ENCODE measurements around the gene CLCN4. TPM values are rescaled to one million over a fixed set of nuclear protein-coding genes. Genes with fewer than 3 reads are reported as not detected.

The CLCN4 gene
- total RNA-seq, 1 donor from 2014 or later: 8.0 TPM

- no peak for DNase-seq (ENCODE audit: low spot score)
Measured at GRCh38 chrX:10129229-10129628, 27.5 kb upstream of the CLCN4 start.

- no peak for DNase-seq (ENCODE audit: low spot score)
Measured at GRCh38 chrX:10130354-10130753, 26.4 kb upstream of the CLCN4 start.

- no peak for DNase-seq (ENCODE audit: low spot score)
Measured at GRCh38 chrX:10133980-10134676, 22.6 kb upstream of the CLCN4 start.

GRCh38 chrX:10134921-10135320 lies 21.9 kb upstream of the CLCN4 start:
- DNase-seq (ENCODE audit: low spot score): no peak

- no peak for DNase-seq (ENCODE audit: low spot score)
Measured at GRCh38 chrX:10135561-10136399, 21.0 kb upstream of the CLCN4 start.

- DNase-seq (ENCODE audit: low spot score): no peak
Measured at GRCh38 chrX:10138726-10139125, 18.0 kb upstream of the CLCN4 start.

GRCh38 chrX:10140264-10140663 lies 16.5 kb upstream of the CLCN4 start:
- DNase-seq (ENCODE audit: low spot score): no peak

GRCh38 chrX:10142041-10142599 lies 14.7 kb upstream of the CLCN4 start:
- no peak for DNase-seq (ENCODE audit: low spot score)

- no peak for DNase-seq (ENCODE audit: low spot score)
Measured at GRCh38 chrX:10143071-10143983, 13.4 kb upstream of the CLCN4 start.

GRCh38 chrX:10146346-10146745 lies 10.4 kb upstream of the CLCN4 start:
- DNase-seq (ENCODE audit: low spot score): no peak

GRCh38 chrX:10152086-10152485 lies 4.7 kb upstream of the CLCN4 start:
- DNase-seq (ENCODE audit: low spot score): no peak

- no peak for DNase-seq (ENCODE audit: low spot score)
Measured at GRCh38 chrX:10155137-10155536, 1.6 kb upstream of the CLCN4 start.

GRCh38 chrX:10157032-10157341 lies 212 bp downstream of the CLCN4 start:
- DNase-seq (ENCODE audit: low spot score): no peak

GRCh38 chrX:10157543-10157942 lies 768 bp downstream of the CLCN4 start:
- DNase-seq (ENCODE audit: low spot score): no peak

GRCh38 chrX:10158279-10159144 lies 1.7 kb downstream of the CLCN4 start:
- DNase-seq (ENCODE audit: low spot score): no peak

GRCh38 chrX:10159145-10159468 lies 2.3 kb downstream of the CLCN4 start:
- no peak for DNase-seq (ENCODE audit: low spot score)

- DNase-seq (ENCODE audit: low spot score): no peak
Measured at GRCh38 chrX:10160211-10160610, 3.4 kb downstream of the CLCN4 start.

GRCh38 chrX:10163031-10163430 lies 6.3 kb downstream of the CLCN4 start:
- no peak for DNase-seq (ENCODE audit: low spot score)

GRCh38 chrX:10164879-10165278 lies 8.1 kb downstream of the CLCN4 start:
- no peak for DNase-seq (ENCODE audit: low spot score)

GRCh38 chrX:10165580-10166247 lies 8.9 kb downstream of the CLCN4 start:
- DNase-seq (ENCODE audit: low spot score): no peak
